ENCODE data around the gene SART3.

Gene SART3

GRCh38 chr12:108484845-108485244 is 76.1 kb downstream of the SART3 start:
- DNase-seq = no peak

- no peak for DNase-seq
These were observed 76.5 kb downstream of the SART3 start for GRCh38 chr12:108484431-108484830.

GRCh38 chr12:108483213-108484059 is 77.5 kb downstream of the SART3 start:
- no peak for DNase-seq

- DNase-seq = no peak
These were observed 78.2 kb downstream of the SART3 start for GRCh38 chr12:108482717-108483212.

- no peak for DNase-seq
These were observed 81.5 kb downstream of the SART3 start for GRCh38 chr12:108479364-108480070.

GRCh38 chr12:108478611-108479206 is 82.3 kb downstream of the SART3 start:
- DNase-seq = no peak

- DNase-seq = no peak
These were observed 83.1 kb downstream of the SART3 start for GRCh38 chr12:108477881-108478259.

GRCh38 chr12:108477055-108477880 is 83.7 kb downstream of the SART3 start:
- no peak for DNase-seq

- no peak for DNase-seq
These were observed 85.6 kb downstream of the SART3 start for GRCh38 chr12:108475396-108475795.

GRCh38 chr12:108473400-108474055 is 87.4 kb downstream of the SART3 start:
- no peak for DNase-seq
